Lung (tissue), 12 donors: Measurements from ENCODE around the gene KIF14. TPM values are rescaled to one million over a fixed set of nuclear protein-coding genes. Genes with fewer than 3 reads are reported as not detected.

Experiments used
- ATAC-seq: fragments of 200-7000 bp; cut with Tn5 transposase; one replicate; pipeline ENCODE4 v1.9.1; 2020; ENCODE audit warnings: moderate number of reproducible peaks; ENCODE audit not compliant: insufficient read depth, low FRiP score
- DNase-seq, 3 donors: peaks; one replicate each; pipeline ENCODE4 v3.0.0-alpha.2; 2013 to 2017
- H3K27ac ChIP-seq, 2 donors: one replicate each; pipeline ENCODE4 v1.5.1; 2013; ENCODE audit warnings: mild to moderate bottlenecking in 2 of 2, moderate library complexity in 2 of 2, control low read depth in 1 of 2, inconsistent platforms in 1 of 2, low read depth in 1 of 2, low read length in 1 of 2
- H3K27me3 ChIP-seq, 3 donors: one replicate each; pipeline ENCODE4 v1.5.1; 2013; ENCODE audit warnings: low read length in 2 of 3; ENCODE audit not compliant: control insufficient read depth in 3 of 3, insufficient read depth in 3 of 3
- H3K36me3 ChIP-seq, 4 donors: one replicate each; pipeline ENCODE4 v1.5.1; 2013; ENCODE audit warnings: low read length in 4 of 4, mild to moderate bottlenecking in 1 of 4, moderate library complexity in 1 of 4; ENCODE audit not compliant: control insufficient read depth in 4 of 4, insufficient read depth in 4 of 4
- H3K4me1 ChIP-seq, 5 donors: one replicate each; pipeline ENCODE4 v1.5.1; 2013; ENCODE audit warnings: low read length in 5 of 5, mild to moderate bottlenecking in 2 of 5, moderate library complexity in 1 of 5; ENCODE audit not compliant: control insufficient read depth in 5 of 5, insufficient read depth in 5 of 5
- H3K4me3 ChIP-seq: one replicate; pipeline ENCODE4 v1.5.1; 2013; ENCODE audit warnings: mild to moderate bottlenecking, control low read depth, moderate library complexity
- H3K9ac ChIP-seq, 2 donors: one replicate each; pipeline ENCODE4 v1.5.1; 2013; ENCODE audit warnings: low read length in 2 of 2, control low read depth in 1 of 2; ENCODE audit not compliant: insufficient read depth in 1 of 2
- H3K9me3 ChIP-seq, 4 donors: one replicate each; pipeline ENCODE4 v1.5.1; 2013; ENCODE audit warnings: low read length in 3 of 4, mild to moderate bottlenecking in 1 of 4, moderate library complexity in 1 of 4; ENCODE audit not compliant: control insufficient read depth in 4 of 4, insufficient read depth in 3 of 4
- WGBS, 2 donors: extraction: QIAGEN DNeasy Blood & Tissue Kit; methylation state at CpG; one replicate each; pipeline ENCODE4 v1.1.7; 2013; 5-methylcytosine and 5-hydroxymethylcytosine counted together
- polyA plus RNA-seq, 2 donors: library from polyadenylated mRNA; stranded (reverse); fragments of 200-250 nt; gene quantifications; one replicate each; pipeline ENCODE4 v1.2.1, GENCODE V29; 2013
- total RNA-seq, 2 donors: library from RNA; depleted of rRNA in 1 of 2; stranded (reverse); fragments of >200 nt in 1 of 2; gene quantifications; one replicate each; pipeline ENCODE4 v1.2.1, GENCODE V29; 2014 to 2021
- TF ChIP-seq, protein P1 (sequence below): IDR thresholded peaks from 2 replicates; pipeline ENCODE4 v1.5.1; 2012; ENCODE audit warnings: mild to moderate bottlenecking; ENCODE audit errors: control extremely low read depth, extremely low read depth
- donor health status: control.
- donor health status: control.
- donor health status: Bipolar disorder and iron deficiency.
- donor health status: healthy.
- donor health status: DM: yes; HTN: yes; CAD: no.

Gene KIF14
- total and polyA plus RNA-seq, 4 donors: 0.16 to 2.5 (median 0.32) TPM

DNA sequence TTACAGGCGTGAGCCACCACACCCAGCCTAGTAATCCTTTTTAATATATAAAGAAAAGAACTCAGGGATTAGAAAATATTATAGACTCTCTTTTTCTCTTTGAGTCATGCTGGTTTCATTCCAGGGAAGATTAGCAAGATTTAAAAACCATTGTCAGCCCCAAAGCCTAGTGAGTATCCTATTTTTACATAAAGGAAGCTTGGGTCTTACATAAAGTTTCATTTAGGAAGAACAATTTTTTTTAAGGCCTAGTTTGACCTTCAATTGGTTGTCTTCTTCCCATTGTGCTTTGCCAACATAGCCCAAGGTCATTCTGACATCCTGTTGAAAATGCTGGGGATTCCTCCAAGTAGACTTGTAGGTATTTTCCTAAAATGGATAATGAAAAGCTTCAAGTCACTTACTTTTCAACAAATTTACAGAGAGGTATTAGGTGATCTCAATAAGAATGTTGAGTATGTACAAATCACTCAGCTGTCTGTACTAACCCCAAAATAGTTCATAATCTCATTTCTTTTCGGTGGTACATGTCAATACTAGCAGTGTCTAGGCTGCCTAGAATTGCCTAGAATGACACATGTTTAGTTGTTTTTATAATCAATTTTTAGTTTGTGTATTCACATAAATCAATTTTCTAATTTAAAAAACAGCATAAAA, 4.3 kb upstream of the KIF14 start:
- no peaks in the 10 kb centered on the region for H3K9me3 ChIP-seq
- TF ChIP-seq, protein P1, sequence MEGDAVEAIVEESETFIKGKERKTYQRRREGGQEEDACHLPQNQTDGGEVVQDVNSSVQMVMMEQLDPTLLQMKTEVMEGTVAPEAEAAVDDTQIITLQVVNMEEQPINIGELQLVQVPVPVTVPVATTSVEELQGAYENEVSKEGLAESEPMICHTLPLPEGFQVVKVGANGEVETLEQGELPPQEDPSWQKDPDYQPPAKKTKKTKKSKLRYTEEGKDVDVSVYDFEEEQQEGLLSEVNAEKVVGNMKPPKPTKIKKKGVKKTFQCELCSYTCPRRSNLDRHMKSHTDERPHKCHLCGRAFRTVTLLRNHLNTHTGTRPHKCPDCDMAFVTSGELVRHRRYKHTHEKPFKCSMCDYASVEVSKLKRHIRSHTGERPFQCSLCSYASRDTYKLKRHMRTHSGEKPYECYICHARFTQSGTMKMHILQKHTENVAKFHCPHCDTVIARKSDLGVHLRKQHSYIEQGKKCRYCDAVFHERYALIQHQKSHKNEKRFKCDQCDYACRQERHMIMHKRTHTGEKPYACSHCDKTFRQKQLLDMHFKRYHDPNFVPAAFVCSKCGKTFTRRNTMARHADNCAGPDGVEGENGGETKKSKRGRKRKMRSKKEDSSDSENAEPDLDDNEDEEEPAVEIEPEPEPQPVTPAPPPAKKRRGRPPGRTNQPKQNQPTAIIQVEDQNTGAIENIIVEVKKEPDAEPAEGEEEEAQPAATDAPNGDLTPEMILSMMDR: no peak
- WGBS, 2 donors: 84 to 88% methylated on average over 2 of the region's 2 CpGs
- DNase-seq (no peak), ATAC-seq (no peak)
- no peaks in the 10 kb centered on the region for H3K27me3 ChIP-seq
- H3K27ac ChIP-seq: no peak overlapping the region
- H3K36me3 ChIP-seq: no peaks in the 10 kb centered on the region
- no peak overlapping the region for H3K9ac ChIP-seq
- peaks cover 0 to 5% (median 1%) of the 10 kb centered on the region in 5 donors for H3K4me1 ChIP-seq
- H3K4me3 ChIP-seq: no peak overlapping the region

DNA sequence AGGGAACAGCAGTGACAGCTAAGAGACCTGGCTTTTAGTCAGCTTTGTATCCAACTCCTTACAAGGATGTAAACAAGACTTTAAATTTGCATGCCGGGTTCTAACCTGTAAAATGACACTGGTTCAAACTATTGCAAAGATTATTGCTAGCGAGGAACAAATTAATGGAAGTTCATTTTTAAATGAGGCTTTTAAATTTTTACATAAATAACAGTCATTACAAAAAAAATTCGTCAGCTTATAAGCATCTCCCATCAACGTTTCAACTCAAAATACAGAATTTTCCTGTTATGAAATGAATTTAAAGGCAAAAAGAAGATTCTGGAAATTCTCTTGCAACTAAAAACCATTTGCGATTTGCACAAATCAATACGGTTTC, 668 bp downstream of the KIF14 start:
- 17 to 34% methylated on average over 6 of the region's 6 CpGs for WGBS, 2 donors
- no peak overlapping the region for H3K27ac ChIP-seq
- ATAC-seq (no peak), DNase-seq (peak in 1 of 3 donors; percentile 16)
- no peaks in the 10 kb centered on the region for H3K27me3 ChIP-seq
- H3K9ac ChIP-seq: peak overlapping the region; percentile 85 to 88
- peaks cover 0 to 6% (median 0%) of the 10 kb centered on the region in 4 donors for H3K36me3 ChIP-seq
- peaks cover 0 to 7% (median 0%) of the 10 kb centered on the region in 5 donors for H3K4me1 ChIP-seq
- H3K4me3 ChIP-seq: no peak overlapping the region
- TF ChIP-seq, protein P1: no peak
- no peaks in the 10 kb centered on the region for H3K9me3 ChIP-seq

DNA sequence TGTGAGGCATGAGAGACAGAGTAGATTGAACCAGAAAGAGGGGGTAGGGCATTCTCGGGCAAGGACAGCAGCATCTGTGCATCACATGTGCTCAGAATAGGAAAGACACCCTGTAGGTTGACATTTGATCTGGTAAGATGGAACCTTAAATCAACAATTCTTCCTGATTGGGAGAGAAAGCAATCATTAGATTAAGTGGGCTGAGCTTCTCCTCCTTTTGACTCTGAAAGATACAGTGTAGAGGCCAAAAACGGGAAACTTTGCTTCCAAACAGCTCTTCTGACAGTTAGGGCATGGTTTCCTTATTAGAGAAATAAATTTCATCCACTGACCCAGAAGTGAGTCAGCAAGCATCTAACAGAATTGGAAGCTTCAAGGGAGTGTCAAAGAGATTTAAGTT, 9.7 kb downstream of the KIF14 start:
- TF ChIP-seq, protein P1: no peak
- Histone ChIP-seq H3K27ac (no peak overlapping the region), H3K36me3 (no peaks in the 10 kb centered on the region), H3K4me3 (no peak overlapping the region), H3K4me1 (no peaks in the 10 kb centered on the region), H3K9ac (no peak overlapping the region), H3K9me3 (no peaks in the 10 kb centered on the region), H3K27me3 (no peaks in the 10 kb centered on the region)
- no peak for ATAC-seq
- DNase-seq: no peak
- WGBS, 2 donors: 34 to 57% methylated on average over 2 of the region's 2 CpGs

DNA sequence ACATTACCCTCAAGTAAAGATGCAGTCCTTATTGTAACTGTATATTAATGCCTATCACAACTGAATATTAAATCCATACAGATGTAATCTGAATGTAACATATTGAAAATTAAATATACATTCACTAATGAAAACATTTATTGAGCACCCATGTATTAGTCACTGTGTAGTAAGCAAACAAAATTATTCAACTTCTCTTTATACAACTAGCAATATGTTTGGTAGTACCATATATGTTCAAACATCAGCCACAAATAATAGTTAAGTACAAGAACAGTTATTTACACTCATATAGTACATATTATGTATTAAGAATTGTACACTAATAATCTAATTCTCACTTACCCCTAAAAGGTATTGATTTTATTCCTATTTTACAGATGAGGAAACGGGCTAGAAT, 17.9 kb downstream of the KIF14 start:
- Histone ChIP-seq H3K27me3 (no peaks in the 10 kb centered on the region), H3K4me1 (no peaks in the 10 kb centered on the region), H3K9me3 (no peaks in the 10 kb centered on the region), H3K36me3 (peaks cover 0 to 11% (median 3%) of the 10 kb centered on the region in 4 donors), H3K4me3 (no peak overlapping the region), H3K9ac (no peak overlapping the region), H3K27ac (no peak overlapping the region)
- WGBS, 2 donors: 94 to 96% methylated on average over 1 of the region's 1 CpG
- ATAC-seq (no peak), DNase-seq (no peak)
- TF ChIP-seq, protein P1: no peak
